Measurements from ENCODE around the gene LNPK. TPM values are rescaled to one million over a fixed set of nuclear protein-coding genes. Genes with fewer than 3 reads are reported as not detected.

LNPK gene
- total RNA-seq (10 to 100 TPM; 38.7 to 72.8 TPM), polyA plus RNA-seq (ENCODE audit: insufficient read length in 2 of 2) (10 to 100 TPM; 26.2 to 40.6 TPM)
- long read RNA-seq, donor 1, full-length matches to known transcripts = 6 of 6 reads
- long read RNA-seq, donor 1, partial matches to known transcripts = 0 of 6 reads
- long read RNA-seq, donor 1, other reads (novel, unspliced or antisense) = 0 of 6 reads
- long read RNA-seq, donor 2, full-length matches to known transcripts = 5 of 5 reads
- long read RNA-seq, donor 2, partial matches to known transcripts = 0 of 5 reads
- long read RNA-seq, donor 2, other reads (novel, unspliced or antisense) = 0 of 5 reads
- long read RNA-seq, donor 3, full-length matches to known transcripts = 5 of 5 reads
- long read RNA-seq, donor 3, partial matches to known transcripts = 0 of 5 reads
- long read RNA-seq, donor 3, other reads (novel, unspliced or antisense) = 0 of 5 reads
- long read RNA-seq, donor 4, full-length matches to known transcripts = 5 of 10 reads
- long read RNA-seq, donor 4, partial matches to known transcripts = 5 of 10 reads
- long read RNA-seq, donor 4, other reads (novel, unspliced or antisense) = 0 of 10 reads

- Histone ChIP-seq H3K36me3 (ENCODE audit: control insufficient read depth, insufficient read depth, low read length) (no peaks in the 10 kb centered on the region), H3K27ac (ENCODE audit: low read depth, low read length) (peak within 1 kb of the TSS; percentile 93), H3K4me1 (ENCODE audit: control insufficient read depth, insufficient read depth, low read length) (no peaks in the 10 kb centered on the region), H3K27me3 (ENCODE audit: control insufficient read depth, insufficient read depth, low read length) (no peaks in the 10 kb centered on the region), H3K9me3 (ENCODE audit: control insufficient read depth, insufficient read depth, low read length) (no peaks in the 10 kb centered on the region), H3K4me3 (ENCODE audit: low read depth, low read length) (peak within 1 kb of the TSS; percentile 78)
- WGBS (ENCODE audit: insufficient coverage) = under 1% methylated on average over 38 of the region's 57 CpGs
- DNase-seq (ENCODE audit: low read depth in 4 of 6, low spot score in 6 of 6) = peak; percentile 79 to 97 (median 86)
Observed at GRCh38 chr2:176001916-176002687, at the start of gene LNPK. LNPK (minus strand) TSS chr2:176002267; CDS start chr2:175995584, 6,683 bp downstream.

- Histone ChIP-seq H3K4me1 (ENCODE audit: control insufficient read depth, insufficient read depth, low read length) (no peaks in the 10 kb centered on the region), H3K27me3 (ENCODE audit: control insufficient read depth, insufficient read depth, low read length) (no peaks in the 10 kb centered on the region), H3K27ac (ENCODE audit: low read depth, low read length) (no peak overlapping the region), H3K9me3 (ENCODE audit: control insufficient read depth, insufficient read depth, low read length) (no peaks in the 10 kb centered on the region), H3K36me3 (ENCODE audit: control insufficient read depth, insufficient read depth, low read length) (no peaks in the 10 kb centered on the region), H3K4me3 (ENCODE audit: low read depth, low read length) (no peak overlapping the region)
- WGBS (ENCODE audit: insufficient coverage) = 77% methylated on average over 3 of the region's 3 CpGs
- DNase-seq (ENCODE audit: low read depth in 4 of 6, low spot score in 6 of 6) = peak in 1 of 6 donors; percentile 3
Observed at GRCh38 chr2:176039375-176039774, 37.3 kb upstream of the LNPK start.

- Histone ChIP-seq H3K4me1 (ENCODE audit: control insufficient read depth, insufficient read depth, low read length) (no peaks in the 10 kb centered on the region), H3K27me3 (ENCODE audit: control insufficient read depth, insufficient read depth, low read length) (no peaks in the 10 kb centered on the region), H3K27ac (ENCODE audit: low read depth, low read length) (no peak overlapping the region), H3K9me3 (ENCODE audit: control insufficient read depth, insufficient read depth, low read length) (no peaks in the 10 kb centered on the region), H3K4me3 (ENCODE audit: low read depth, low read length) (no peak overlapping the region), H3K36me3 (ENCODE audit: control insufficient read depth, insufficient read depth, low read length) (no peaks in the 10 kb centered on the region)
- DNase-seq (ENCODE audit: low read depth in 4 of 6, low spot score in 6 of 6) = no peak
- no CpG with 5 or more reads among the region's 2 CpGs for WGBS (ENCODE audit: insufficient coverage)
Observed at GRCh38 chr2:176038694-176039093, 36.6 kb upstream of the LNPK start.

DNA sequence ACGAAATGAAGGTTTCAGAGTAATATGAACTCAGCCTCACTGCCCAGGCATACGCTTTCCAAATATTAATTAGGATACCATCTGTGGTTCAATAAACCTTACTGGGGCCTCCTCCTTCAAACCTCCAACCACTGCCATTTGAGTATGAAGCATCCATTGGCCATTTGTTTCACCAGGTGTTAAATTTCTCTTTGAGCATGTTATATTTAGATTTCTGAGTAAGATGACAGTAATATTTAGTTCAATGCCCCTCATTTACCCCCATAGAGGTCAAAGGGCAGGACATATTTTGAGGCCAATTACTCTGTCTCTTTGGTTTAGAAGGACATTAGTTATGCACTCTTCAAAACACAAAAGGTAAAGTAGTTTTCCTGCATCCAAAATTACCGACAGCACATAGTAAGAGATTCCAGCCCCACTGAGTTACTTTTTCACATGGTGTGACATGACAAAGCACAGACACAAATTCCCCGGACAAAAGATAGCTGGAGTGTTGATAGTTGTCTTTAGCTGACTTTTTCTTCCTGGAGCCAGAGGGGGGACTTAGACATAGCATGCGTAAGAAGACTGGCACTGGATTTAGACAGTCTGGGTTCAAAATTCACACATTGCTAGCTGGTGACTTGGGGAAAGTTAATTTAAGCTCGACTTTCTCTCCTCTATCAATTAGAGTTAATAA, 33.1 kb upstream of the LNPK start:
- WGBS (ENCODE audit: insufficient coverage) = 83% methylated on average over 1 of the region's 6 CpGs
- H3K4me3 ChIP-seq (ENCODE audit: low read depth, low read length) = no peak overlapping the region
- H3K27ac ChIP-seq (ENCODE audit: low read depth, low read length) = no peak overlapping the region
- DNase-seq (ENCODE audit: low read depth in 4 of 6, low spot score in 6 of 6) = no peak
- no peaks in the 10 kb centered on the region for H3K36me3 ChIP-seq (ENCODE audit: control insufficient read depth, insufficient read depth, low read length)
- no peaks in the 10 kb centered on the region for H3K27me3 ChIP-seq (ENCODE audit: control insufficient read depth, insufficient read depth, low read length)
- no peaks in the 10 kb centered on the region for H3K9me3 ChIP-seq (ENCODE audit: control insufficient read depth, insufficient read depth, low read length)
- no peaks in the 10 kb centered on the region for H3K4me1 ChIP-seq (ENCODE audit: control insufficient read depth, insufficient read depth, low read length)

DNA sequence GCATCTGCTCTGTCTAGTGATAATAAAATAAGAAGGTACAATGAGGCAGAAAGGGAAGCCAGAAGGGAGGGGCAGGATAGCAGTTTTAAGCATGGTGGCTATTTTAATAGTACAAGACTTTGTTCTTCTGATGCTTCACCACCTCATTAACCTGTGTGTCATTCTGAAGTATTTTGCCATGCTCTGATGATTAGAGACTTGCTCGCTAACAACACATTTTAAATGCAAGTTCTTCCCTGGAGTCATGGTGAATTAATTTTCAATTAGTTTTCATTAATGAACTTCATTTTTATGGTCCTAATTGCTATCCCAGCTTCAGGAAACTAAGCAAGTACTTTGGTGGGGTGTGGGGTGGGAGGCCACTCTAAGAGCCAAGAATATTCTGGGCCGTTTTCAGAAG, 25.7 kb upstream of the LNPK start:
- H3K9me3 ChIP-seq (ENCODE audit: control insufficient read depth, insufficient read depth, low read length) = no peaks in the 10 kb centered on the region
- DNase-seq (ENCODE audit: low read depth in 4 of 6, low spot score in 6 of 6) = peak in 2 of 6 donors; percentile 2 to 80
- WGBS (ENCODE audit: insufficient coverage) = no CpG with 5 or more reads among the region's 2 CpGs

DNA sequence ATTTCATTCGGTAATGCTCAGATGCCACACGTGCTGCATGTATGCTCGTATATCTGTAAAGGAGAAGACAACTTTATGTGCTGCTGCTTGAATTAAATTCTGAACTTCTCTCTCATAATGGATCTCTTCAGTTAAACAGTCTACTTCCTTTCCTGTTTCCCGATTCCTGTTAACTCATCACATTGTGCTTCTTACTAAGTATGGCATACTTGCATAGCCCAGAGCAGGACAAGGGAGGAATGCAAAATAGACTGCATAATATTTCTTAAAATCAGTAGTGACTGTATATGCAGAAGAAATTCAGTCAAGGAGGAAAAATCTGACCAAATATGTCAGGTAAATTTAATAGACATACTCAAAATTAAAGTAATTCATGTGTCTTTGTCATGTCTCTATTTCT, 23.9 kb upstream of the LNPK start:
- WGBS (ENCODE audit: insufficient coverage) = 82% methylated on average over 3 of the region's 4 CpGs
- Histone ChIP-seq H3K4me3 (ENCODE audit: low read depth, low read length) (no peak overlapping the region), H3K27ac (ENCODE audit: low read depth, low read length) (no peak overlapping the region), H3K4me1 (ENCODE audit: control insufficient read depth, insufficient read depth, low read length) (no peaks in the 10 kb centered on the region), H3K27me3 (ENCODE audit: control insufficient read depth, insufficient read depth, low read length) (no peaks in the 10 kb centered on the region), H3K9me3 (ENCODE audit: control insufficient read depth, insufficient read depth, low read length) (no peaks in the 10 kb centered on the region), H3K36me3 (ENCODE audit: control insufficient read depth, insufficient read depth, low read length) (no peaks in the 10 kb centered on the region)
- no peak for DNase-seq (ENCODE audit: low read depth in 4 of 6, low spot score in 6 of 6)

More for the DNA sequence above, 25.7 kb upstream of the LNPK start:
- no peaks in the 10 kb centered on the region for H3K36me3 ChIP-seq (ENCODE audit: control insufficient read depth, insufficient read depth, low read length)
- H3K27ac ChIP-seq (ENCODE audit: low read depth, low read length) = no peak overlapping the region
- H3K4me3 ChIP-seq (ENCODE audit: low read depth, low read length) = no peak overlapping the region
- no peaks in the 10 kb centered on the region for H3K4me1 ChIP-seq (ENCODE audit: control insufficient read depth, insufficient read depth, low read length)
- H3K27me3 ChIP-seq (ENCODE audit: control insufficient read depth, insufficient read depth, low read length) = no peaks in the 10 kb centered on the region

- DNase-seq (ENCODE audit: low read depth in 4 of 6, low spot score in 6 of 6) = no peak
- Histone ChIP-seq H3K4me3 (ENCODE audit: low read depth, low read length) (no peak overlapping the region), H3K4me1 (ENCODE audit: control insufficient read depth, insufficient read depth, low read length) (no peaks in the 10 kb centered on the region), H3K9me3 (ENCODE audit: control insufficient read depth, insufficient read depth, low read length) (no peaks in the 10 kb centered on the region), H3K27me3 (ENCODE audit: control insufficient read depth, insufficient read depth, low read length) (no peaks in the 10 kb centered on the region), H3K27ac (ENCODE audit: low read depth, low read length) (no peak overlapping the region), H3K36me3 (ENCODE audit: control insufficient read depth, insufficient read depth, low read length) (no peaks in the 10 kb centered on the region)
- WGBS (ENCODE audit: insufficient coverage) = no CpG with 5 or more reads among the region's 2 CpGs
Observed at GRCh38 chr2:176024083-176024482, 22.0 kb upstream of the LNPK start.

DNA sequence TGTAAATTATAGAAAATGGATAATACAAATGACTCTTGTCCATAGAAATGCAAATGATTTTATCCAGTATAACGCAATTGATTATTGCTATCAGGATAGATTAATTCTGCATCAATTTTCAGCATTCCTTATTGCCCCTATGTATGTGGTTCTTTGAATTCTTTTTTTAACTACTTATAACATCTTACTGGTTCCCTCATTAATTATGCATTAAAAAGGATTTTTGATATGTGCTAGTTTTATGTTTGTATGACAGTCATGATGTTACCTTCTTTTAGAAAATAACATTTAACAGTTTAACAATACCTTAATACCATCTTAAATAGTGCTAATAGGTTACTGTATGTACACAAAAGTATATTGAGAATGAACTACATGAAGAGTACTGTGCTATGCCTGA, 20.0 kb upstream of the LNPK start:
- no peak for DNase-seq (ENCODE audit: low read depth in 4 of 6, low spot score in 6 of 6)
- H3K9me3 ChIP-seq (ENCODE audit: control insufficient read depth, insufficient read depth, low read length) = no peaks in the 10 kb centered on the region
- no peak overlapping the region for H3K4me3 ChIP-seq (ENCODE audit: low read depth, low read length)
- no peaks in the 10 kb centered on the region for H3K27me3 ChIP-seq (ENCODE audit: control insufficient read depth, insufficient read depth, low read length)
- no peak overlapping the region for H3K27ac ChIP-seq (ENCODE audit: low read depth, low read length)
- no CpG with 5 or more reads among the region's 1 CpG for WGBS (ENCODE audit: insufficient coverage)
- no peaks in the 10 kb centered on the region for H3K4me1 ChIP-seq (ENCODE audit: control insufficient read depth, insufficient read depth, low read length)
- H3K36me3 ChIP-seq (ENCODE audit: control insufficient read depth, insufficient read depth, low read length) = no peaks in the 10 kb centered on the region

- Histone ChIP-seq H3K4me3 (ENCODE audit: low read depth, low read length) (no peak overlapping the region), H3K27me3 (ENCODE audit: control insufficient read depth, insufficient read depth, low read length) (no peaks in the 10 kb centered on the region), H3K27ac (ENCODE audit: low read depth, low read length) (no peak overlapping the region), H3K36me3 (ENCODE audit: control insufficient read depth, insufficient read depth, low read length) (no peaks in the 10 kb centered on the region), H3K9me3 (ENCODE audit: control insufficient read depth, insufficient read depth, low read length) (no peaks in the 10 kb centered on the region), H3K4me1 (ENCODE audit: control insufficient read depth, insufficient read depth, low read length) (no peaks in the 10 kb centered on the region)
- WGBS (ENCODE audit: insufficient coverage) = 100% methylated on average over 2 of the region's 6 CpGs
- no peak for DNase-seq (ENCODE audit: low read depth in 4 of 6, low spot score in 6 of 6)
Observed at GRCh38 chr2:176020400-176020799, 18.3 kb upstream of the LNPK start.
